Liver (tissue), 9 donors: ENCODE data around the gene ZNF329. TPM values are rescaled to one million over a fixed set of nuclear protein-coding genes. Genes with fewer than 3 reads are reported as not detected.
A peak's percentile ranks its signal among the peaks of the same experiment; 100 is the strongest.

Experiments
- DNase-seq: peaks from one replicate; pipeline ENCODE4 v3.0.0-alpha.2; 2017; ENCODE audit warnings: low spot score
- H3K27ac ChIP-seq, 2 donors: one replicate each; pipeline ENCODE4 v1.7.0; 2013; ENCODE audit warnings: inconsistent platforms in 2 of 2, low read length in 2 of 2, control low read depth in 1 of 2, low read depth in 1 of 2, mild to moderate bottlenecking in 1 of 2
- H3K27me3 ChIP-seq, 4 donors: one replicate each; pipeline versions ENCODE4 v1.6.1 to v1.7.0; 2013; ENCODE audit warnings: low read length in 3 of 4, inconsistent platforms in 1 of 4, mild to moderate bottlenecking in 1 of 4, moderate library complexity in 1 of 4; ENCODE audit not compliant: control insufficient read depth in 4 of 4, insufficient read depth in 4 of 4
- H3K36me3 ChIP-seq, 4 donors: one replicate each; pipeline versions ENCODE4 v1.6.1 to v1.7.0; 2013; ENCODE audit warnings: low read length in 3 of 4, mild to moderate bottlenecking in 3 of 4, low read depth in 1 of 4, moderate library complexity in 1 of 4; ENCODE audit not compliant: control insufficient read depth in 4 of 4, insufficient read depth in 3 of 4
- H3K4me1 ChIP-seq, 4 donors: one replicate each; pipeline versions ENCODE4 v1.6.1 to v1.7.0; 2013; ENCODE audit warnings: low read length in 3 of 4, mild to moderate bottlenecking in 3 of 4, moderate library complexity in 1 of 4; ENCODE audit not compliant: control insufficient read depth in 4 of 4, insufficient read depth in 4 of 4
- H3K4me3 ChIP-seq, 3 donors: one replicate each; pipeline versions ENCODE4 v1.6.1 to v1.7.0; 2013; ENCODE audit warnings: low read length in 3 of 3, control low read depth in 1 of 3, low read depth in 1 of 3, mild to moderate bottlenecking in 1 of 3
- H3K9ac ChIP-seq, 2 donors: one replicate each; pipeline ENCODE4 v1.7.0; 2013; ENCODE audit warnings: low read length in 2 of 2, mild to moderate bottlenecking in 2 of 2, moderate library complexity in 2 of 2, control low read depth in 1 of 2, low read depth in 1 of 2
- H3K9me3 ChIP-seq, 4 donors: one replicate each; pipeline versions ENCODE4 v1.6.1 to v1.7.0; 2013; ENCODE audit warnings: low read length in 3 of 4; ENCODE audit not compliant: control insufficient read depth in 4 of 4
- ATF3 ChIP-seq: IDR thresholded peaks from 2 replicates; pipeline ENCODE4 v1.6.1; 2016; ENCODE audit warnings: antibody characterized with exemption
- CTCF ChIP-seq: fragments of 150-350 bp; IDR thresholded peaks from 2 replicates; pipeline ENCODE4 v1.5.1; 2017; ENCODE audit warnings: improper control_type of control experiment, low read depth, low read length; ENCODE audit not compliant: missing input control
- EGR1 ChIP-seq, 2 donors: IDR thresholded peaks; 2 replicates each; pipeline ENCODE4 v1.6.1; 2016 to 2018; ENCODE audit warnings: antibody characterized with exemption in 2 of 2, low read depth in 2 of 2
- FOXA1 ChIP-seq: IDR thresholded peaks from 2 replicates; pipeline ENCODE4 v1.6.1; 2016; ENCODE audit warnings: antibody characterized with exemption
- GABPA ChIP-seq, 2 donors: IDR thresholded peaks in 1 of 2; conservative IDR thresholded peaks in 1 of 2; 2 replicates each; pipeline ENCODE4 v1.6.1; 2016; ENCODE audit warnings: antibody characterized with exemption in 2 of 2, mild to moderate bottlenecking in 1 of 2, moderate library complexity in 1 of 2
- HNF4A ChIP-seq, 2 donors: conservative IDR thresholded peaks; 2 replicates each; pipeline ENCODE4 v1.6.1; 2016; ENCODE audit warnings: antibody characterized with exemption in 2 of 2, mild to moderate bottlenecking in 2 of 2
- HNF4G ChIP-seq: IDR thresholded peaks from 2 replicates; pipeline ENCODE4 v1.6.1; 2016; ENCODE audit warnings: antibody characterized with exemption
- JUND ChIP-seq, 2 donors: IDR thresholded peaks; 2 replicates each; pipeline ENCODE4 v1.6.1; 2016; ENCODE audit warnings: antibody characterized with exemption in 2 of 2
- MAX ChIP-seq: IDR thresholded peaks from 2 replicates; pipeline ENCODE4 v1.6.1; 2016; ENCODE audit warnings: antibody characterized with exemption
- NR2F2 ChIP-seq: IDR thresholded peaks from 2 replicates; pipeline ENCODE4 v1.6.1; 2016; ENCODE audit warnings: antibody characterized with exemption
- RAD21 ChIP-seq, 2 donors: IDR thresholded peaks; 2 replicates each; pipeline ENCODE4 v1.6.1; 2016; ENCODE audit warnings: antibody characterized with exemption in 2 of 2, mild to moderate bottlenecking in 2 of 2
- REST ChIP-seq: IDR thresholded peaks from 2 replicates; pipeline ENCODE4 v1.6.1; 2016; ENCODE audit warnings: antibody characterized with exemption, mild to moderate bottlenecking
- RXRA ChIP-seq, 2 donors: IDR thresholded peaks; 2 replicates each; pipeline ENCODE4 v1.6.1; 2017 to 2018; ENCODE audit warnings: antibody characterized with exemption in 2 of 2, mild to moderate bottlenecking in 1 of 2
- TAF1 ChIP-seq: conservative IDR thresholded peaks from 2 replicates; pipeline ENCODE4 v1.6.1; 2016; ENCODE audit warnings: antibody characterized with exemption, mild to moderate bottlenecking
- YY1 ChIP-seq: IDR thresholded peaks from 2 replicates; pipeline ENCODE4 v1.6.1; 2016; ENCODE audit warnings: antibody characterized with exemption, mild to moderate bottlenecking
- ZBTB33 ChIP-seq: IDR thresholded peaks from 2 replicates; pipeline ENCODE4 v1.6.1; 2016; ENCODE audit warnings: antibody characterized with exemption
- WGBS: extraction: QIAGEN DNeasy Blood & Tissue Kit; methylation state at CpG from one replicate; pipeline ENCODE4 v1.1.7; 2013; 5-methylcytosine and 5-hydroxymethylcytosine counted together
- polyA plus RNA-seq, 2 donors: library from polyadenylated mRNA; stranded (reverse) in 1 of 2; unstranded in 1 of 2; fragments of 200-250 nt in 1 of 2; fragments of >200 nt in 1 of 2; fragmentation: Nextera tagmentation in 1 of 2; extraction: Ambion mirVana in 1 of 2; gene quantifications; one replicate each; pipeline versions ENCODE4 v1.2.1 to v1.2.3, GENCODE V29; 2013 to 2015
- total RNA-seq, 2 donors: library from RNA; depleted of rRNA; stranded (reverse); fragments of >200 nt; gene quantifications; one replicate each; pipeline ENCODE4 v1.2.3, GENCODE V29; 2014
- donor health status: healthy.
- donor health status: healthy.
- donor health status: healthy.
- donor health status: healthy.
- donor health status: healthy.

Gene ZNF329
- total and polyA plus RNA-seq, 4 donors: 1.2 to 6.8 (median 3.8) TPM

GRCh38 chr19:58107778-58108545 is 42.6 kb downstream of the ZNF329 start:
- H3K27ac ChIP-seq: no peak overlapping the region
- H3K4me3 ChIP-seq: peak overlapping the region in 2 of 3 donors; percentile 20 to 25
- H3K9ac ChIP-seq: no peak overlapping the region
- no peaks in the 10 kb centered on the region for H3K4me1 ChIP-seq
- peaks cover 40 to 71% (median 57%) of the 10 kb centered on the region in 4 donors for H3K9me3 ChIP-seq
- no peaks in the 10 kb centered on the region for H3K36me3 ChIP-seq
- TF ChIP-seq CTCF: no peak
- TF ChIP-seq EGR1 (IDR thresholded peaks at IDR 0.05; ENCODE audit: low read depth in 2 of 2): no peak
- TF ChIP-seq HNF4A (conservative IDR thresholded peaks at IDR 0.05): no peak
- no peak for TF ChIP-seq ZBTB33
- no peak for TF ChIP-seq RXRA (IDR thresholded peaks at IDR 0.05)
- TF ChIP-seq GABPA (IDR thresholded peaks at IDR 0.05 in 1 of 2, conservative IDR thresholded peaks at IDR 0.05 in 1 of 2): no peak
- TF ChIP-seq MAX: no peak
- no peak for TF ChIP-seq NR2F2
- no peak for TF ChIP-seq REST
- no peak for TF ChIP-seq RAD21 (IDR thresholded peaks at IDR 0.05)
- no peak for TF ChIP-seq ATF3
- TF ChIP-seq HNF4G: no peak
- TF ChIP-seq FOXA1: no peak
- TF ChIP-seq YY1: no peak
- no peak for TF ChIP-seq TAF1
- TF ChIP-seq JUND (IDR thresholded peaks at IDR 0.05): no peak
- WGBS: 84% methylated on average over 7 of the region's 7 CpGs
- no peak for DNase-seq
- no peaks in the 10 kb centered on the region for H3K27me3 ChIP-seq
